HepG2 (cell line): ENCODE results near the gene CMIP. TPM values are rescaled to one million over a fixed set of nuclear protein-coding genes. Genes with fewer than 3 reads are reported as not detected.

Source experiments
- ATF1 ChIP-seq: IDR thresholded peaks from 2 replicates; pipeline ENCODE4 v1.6.1; 2016; ENCODE audit warnings: mild to moderate bottlenecking, control low read depth
- BCL6 ChIP-seq: IDR thresholded peaks from 2 replicates; pipeline ENCODE4 v1.6.1; 2016; ENCODE audit warnings: missing genetic modification reagents, missing compliant biosample characterization
- CREB1 ChIP-seq, 2 experiments: fragments of 450-650 bp in 1 of 2; IDR thresholded peaks; 2 replicates each; pipeline ENCODE4 v1.6.1; 2016 to 2017; ENCODE audit warnings: control low read depth in 1 of 2, mild to moderate bottlenecking in 1 of 2, missing compliant biosample characterization in 1 of 2, missing genetic modification characterization in 1 of 2
- GABPB1 ChIP-seq: IDR thresholded peaks from 2 replicates; pipeline ENCODE4 v1.6.1; 2016; ENCODE audit warnings: mild to moderate bottlenecking, missing genetic modification reagents, moderate library complexity, missing compliant biosample characterization
- MIER2 ChIP-seq: IDR thresholded peaks from 2 replicates; pipeline ENCODE4 v1.6.1; 2016; ENCODE audit warnings: missing biosample characterization, missing genetic modification reagents
- NKX3-1 ChIP-seq: sonication (generic); formaldehyde crosslinking; IDR thresholded peaks from 2 replicates; pipeline ENCODE4 v1.5.0; 2020; ENCODE audit warnings: missing genetic modification reagents
- TCF7L2 ChIP-seq: IDR thresholded peaks from 2 replicates; pipeline ENCODE4 v1.6.1; 2011; ENCODE audit warnings: mild to moderate bottlenecking, low read depth, low read length, moderate library complexity
- ZBTB14 ChIP-seq: sonication (generic); formaldehyde crosslinking; IDR thresholded peaks from 2 replicates; pipeline ENCODE4 v1.4.0; 2020; ENCODE audit warnings: missing genetic modification reagents
- ZNF17 ChIP-seq: sonication (generic); formaldehyde crosslinking; IDR thresholded peaks from 2 replicates; pipeline ENCODE4 v1.5.0; 2020; ENCODE audit warnings: mild to moderate bottlenecking, missing genetic modification reagents
- ZNF782 ChIP-seq: sonication (generic); formaldehyde crosslinking; IDR thresholded peaks from 2 replicates; pipeline ENCODE4 v1.4.0; 2020; ENCODE audit warnings: missing genetic modification reagents, mild to moderate bottlenecking, borderline replicate concordance
- ZNF83 ChIP-seq: sonication (generic); formaldehyde crosslinking; IDR thresholded peaks from 2 replicates; pipeline ENCODE4 v1.4.0; 2020; ENCODE audit warnings: missing genetic modification reagents, mild to moderate bottlenecking, borderline replicate concordance
- ZNF879 ChIP-seq: sonication (generic); formaldehyde crosslinking; IDR thresholded peaks from 2 replicates; pipeline ENCODE4 v1.8.1; 2023; ENCODE audit warnings: missing genetic modification reagents
- ZSCAN30 ChIP-seq: sonication (generic); formaldehyde crosslinking; IDR thresholded peaks from 2 replicates; pipeline ENCODE4 v1.5.0; 2020; ENCODE audit warnings: mild to moderate bottlenecking, missing genetic modification reagents
- ZSCAN31 ChIP-seq: sonication (generic); formaldehyde crosslinking; IDR thresholded peaks from 2 replicates; pipeline ENCODE4 v1.5.0; 2020; ENCODE audit warnings: low read depth, mild to moderate bottlenecking, missing genetic modification reagents
- polyA plus RNA-seq, 8 experiments: library from polyadenylated mRNA; depleted of rRNA in 3 of 8; stranded (reverse) in 7 of 8; unstranded in 1 of 8; fragments of >200 nt; fragmentation: Illumina TruSeq in 4 of 8; extraction: Trizol in 4 of 8; gene quantifications; 2 replicates each; pipeline versions ENCODE4 v1.2.1 to v1.2.3, GENCODE V29; 2011 to 2016; ENCODE audit warnings: low read depth in 4 of 8, missing spikeins in 1 of 8, mixed read lengths in 1 of 8; ENCODE audit not compliant: insufficient read depth in 1 of 8
- total RNA-seq, 5 experiments: library from RNA; depleted of rRNA; stranded (reverse); fragments of >200 nt; fragmentation: Illumina TruSeq; extraction: Trizol; gene quantifications; 2 replicates each; pipeline ENCODE4 v1.2.3, GENCODE V29; 2016; ENCODE audit warnings: low read depth in 1 of 5
- TF ChIP-seq, protein P1 (sequence below): sonication (generic); formaldehyde crosslinking; IDR thresholded peaks from 2 replicates; pipeline ENCODE4 v1.5.1; 2020; ENCODE audit warnings: missing genetic modification reagents, mild to moderate bottlenecking, borderline replicate concordance
- TF ChIP-seq, protein P2 (sequence below), 2 experiments: sonication (generic) in 1 of 2; formaldehyde crosslinking in 1 of 2; IDR thresholded peaks; 2 replicates each; pipeline versions ENCODE4 v1.6.1 to v1.9.0; 2014 to 2022; ENCODE audit warnings: antibody characterized with exemption in 1 of 2, borderline replicate concordance in 1 of 2, inconsistent platforms in 1 of 2, low read depth in 1 of 2, missing genetic modification reagents in 1 of 2
- TF ChIP-seq, protein P3 (sequence below): sonication (generic); formaldehyde crosslinking; IDR thresholded peaks from 2 replicates; pipeline ENCODE4 v1.4.0; 2020; ENCODE audit warnings: missing genetic modification reagents, borderline replicate concordance

The CMIP gene
- total and polyA plus RNA-seq, 2 of the 13 experiments (the other 11 are each of a cell fraction or from before 2014, with no cell fraction given): 10.9 to 18.1 TPM

DNA sequence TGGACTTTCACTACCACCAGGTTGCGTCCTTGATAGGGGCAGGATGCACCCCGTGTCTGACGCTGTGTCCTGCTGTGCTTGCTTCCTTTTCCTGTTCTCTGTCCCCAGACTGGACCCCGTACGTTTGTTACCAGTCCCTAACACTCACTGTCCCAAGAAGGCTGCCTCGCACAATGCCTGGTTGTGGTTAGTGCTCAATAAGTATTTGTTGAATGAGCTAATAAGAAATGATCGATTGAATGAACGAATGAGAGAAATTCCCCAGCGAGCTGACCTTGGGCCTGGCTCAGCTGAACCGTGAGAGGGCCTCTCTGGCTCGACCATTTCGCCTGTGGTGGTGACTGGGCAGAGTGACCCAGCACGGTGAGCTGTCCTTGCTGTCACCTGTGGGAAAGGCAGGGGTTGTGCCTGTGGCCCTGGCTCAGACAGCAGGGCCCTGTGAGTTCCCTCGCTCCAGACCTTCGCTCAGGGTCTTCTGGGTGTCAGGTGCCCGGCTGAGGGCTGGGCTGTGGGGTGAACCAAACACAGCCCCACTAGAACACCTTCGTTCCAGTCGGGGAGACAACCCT is 20.9 kb downstream of the CMIP start (continued):
- TF ChIP-seq ZNF83 (no peak), MIER2 (CRISPR knock-in tag) (no peak), GABPB1 (CRISPR knock-in tag) (peak; percentile 45; the same call in 1 of the 2 replicates), ZNF879 (CRISPR knock-in tag) (no peak), ZNF782 (no peak; the same call in 1 of the 2 replicates), ZBTB14 (CRISPR knock-in tag) (no peak), BCL6 (CRISPR knock-in tag) (peak; percentile 54), NKX3-1 (CRISPR knock-in tag) (no peak), ZSCAN30 (CRISPR knock-in tag) (no peak), TCF7L2 (no peak), ZSCAN31 (CRISPR knock-in tag) (no peak), ATF1 (CRISPR knock-in tag) (no peak), ZNF17 (CRISPR knock-in tag) (no peak), CREB1 (IDR thresholded peaks at IDR 0.05) (no peak), CREB1 (CRISPR knock-in tag; IDR thresholded peaks at IDR 0.05) (no peak)
- TF ChIP-seq, protein P1, sequence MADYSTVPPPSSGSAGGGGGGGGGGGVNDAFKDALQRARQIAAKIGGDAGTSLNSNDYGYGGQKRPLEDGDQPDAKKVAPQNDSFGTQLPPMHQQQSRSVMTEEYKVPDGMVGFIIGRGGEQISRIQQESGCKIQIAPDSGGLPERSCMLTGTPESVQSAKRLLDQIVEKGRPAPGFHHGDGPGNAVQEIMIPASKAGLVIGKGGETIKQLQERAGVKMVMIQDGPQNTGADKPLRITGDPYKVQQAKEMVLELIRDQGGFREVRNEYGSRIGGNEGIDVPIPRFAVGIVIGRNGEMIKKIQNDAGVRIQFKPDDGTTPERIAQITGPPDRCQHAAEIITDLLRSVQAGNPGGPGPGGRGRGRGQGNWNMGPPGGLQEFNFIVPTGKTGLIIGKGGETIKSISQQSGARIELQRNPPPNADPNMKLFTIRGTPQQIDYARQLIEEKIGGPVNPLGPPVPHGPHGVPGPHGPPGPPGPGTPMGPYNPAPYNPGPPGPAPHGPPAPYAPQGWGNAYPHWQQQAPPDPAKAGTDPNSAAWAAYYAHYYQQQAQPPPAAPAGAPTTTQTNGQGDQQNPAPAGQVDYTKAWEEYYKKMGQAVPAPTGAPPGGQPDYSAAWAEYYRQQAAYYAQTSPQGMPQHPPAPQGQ (CRISPR knock-in tag): peak; percentile 66; the same call in 1 of the 2 replicates
- TF ChIP-seq, protein P2, sequence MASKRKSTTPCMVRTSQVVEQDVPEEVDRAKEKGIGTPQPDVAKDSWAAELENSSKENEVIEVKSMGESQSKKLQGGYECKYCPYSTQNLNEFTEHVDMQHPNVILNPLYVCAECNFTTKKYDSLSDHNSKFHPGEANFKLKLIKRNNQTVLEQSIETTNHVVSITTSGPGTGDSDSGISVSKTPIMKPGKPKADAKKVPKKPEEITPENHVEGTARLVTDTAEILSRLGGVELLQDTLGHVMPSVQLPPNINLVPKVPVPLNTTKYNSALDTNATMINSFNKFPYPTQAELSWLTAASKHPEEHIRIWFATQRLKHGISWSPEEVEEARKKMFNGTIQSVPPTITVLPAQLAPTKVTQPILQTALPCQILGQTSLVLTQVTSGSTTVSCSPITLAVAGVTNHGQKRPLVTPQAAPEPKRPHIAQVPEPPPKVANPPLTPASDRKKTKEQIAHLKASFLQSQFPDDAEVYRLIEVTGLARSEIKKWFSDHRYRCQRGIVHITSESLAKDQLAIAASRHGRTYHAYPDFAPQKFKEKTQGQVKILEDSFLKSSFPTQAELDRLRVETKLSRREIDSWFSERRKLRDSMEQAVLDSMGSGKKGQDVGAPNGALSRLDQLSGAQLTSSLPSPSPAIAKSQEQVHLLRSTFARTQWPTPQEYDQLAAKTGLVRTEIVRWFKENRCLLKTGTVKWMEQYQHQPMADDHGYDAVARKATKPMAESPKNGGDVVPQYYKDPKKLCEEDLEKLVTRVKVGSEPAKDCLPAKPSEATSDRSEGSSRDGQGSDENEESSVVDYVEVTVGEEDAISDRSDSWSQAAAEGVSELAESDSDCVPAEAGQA (IDR thresholded peaks at IDR 0.05; ENCODE audit: low read depth): no peak
- TF ChIP-seq, protein P2 (CRISPR knock-in tag; IDR thresholded peaks at IDR 0.05; ENCODE audit: borderline replicate concordance): no peak
- TF ChIP-seq, protein P3, sequence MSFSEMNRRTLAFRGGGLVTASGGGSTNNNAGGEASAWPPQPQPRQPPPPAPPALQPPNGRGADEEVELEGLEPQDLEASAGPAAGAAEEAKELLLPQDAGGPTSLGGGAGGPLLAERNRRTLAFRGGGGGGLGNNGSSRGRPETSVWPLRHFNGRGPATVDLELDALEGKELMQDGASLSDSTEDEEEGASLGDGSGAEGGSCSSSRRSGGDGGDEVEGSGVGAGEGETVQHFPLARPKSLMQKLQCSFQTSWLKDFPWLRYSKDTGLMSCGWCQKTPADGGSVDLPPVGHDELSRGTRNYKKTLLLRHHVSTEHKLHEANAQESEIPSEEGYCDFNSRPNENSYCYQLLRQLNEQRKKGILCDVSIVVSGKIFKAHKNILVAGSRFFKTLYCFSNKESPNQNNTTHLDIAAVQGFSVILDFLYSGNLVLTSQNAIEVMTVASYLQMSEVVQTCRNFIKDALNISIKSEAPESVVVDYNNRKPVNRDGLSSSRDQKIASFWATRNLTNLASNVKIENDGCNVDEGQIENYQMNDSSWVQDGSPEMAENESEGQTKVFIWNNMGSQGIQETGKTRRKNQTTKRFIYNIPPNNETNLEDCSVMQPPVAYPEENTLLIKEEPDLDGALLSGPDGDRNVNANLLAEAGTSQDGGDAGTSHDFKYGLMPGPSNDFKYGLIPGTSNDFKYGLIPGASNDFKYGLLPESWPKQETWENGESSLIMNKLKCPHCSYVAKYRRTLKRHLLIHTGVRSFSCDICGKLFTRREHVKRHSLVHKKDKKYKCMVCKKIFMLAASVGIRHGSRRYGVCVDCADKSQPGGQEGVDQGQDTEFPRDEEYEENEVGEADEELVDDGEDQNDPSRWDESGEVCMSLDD (CRISPR knock-in tag): no peak
